Activated CD8-positive, alpha-beta T cell treated with anti-CD3 and anti-CD28 coated beads for 36 hours (primary cell): ENCODE data around the gene ITPR1. TPM values are rescaled to one million over a fixed set of nuclear protein-coding genes. Genes with fewer than 3 reads are reported as not detected.

Experiments
- ATAC-seq: fragments of 200-7000 bp; cut with Tn5 transposase; one replicate; pipeline ENCODE4 v1.10.0; 2021; ENCODE audit warnings: mild to moderate bottlenecking, moderate library complexity
- CTCF ChIA-PET: fragments of 350-600 bp; sonication (Branson Sonifier 250); formaldehyde crosslinking; loops from one replicate; lab custom pipeline; 2021; ENCODE audit warnings: antibody characterized with exemption; lab: Charles Lee
- POLR2A ChIA-PET: fragments of 350-600 bp; sonication (Branson Sonifier 250); formaldehyde crosslinking; loops from one replicate; lab custom pipeline; 2021; ENCODE audit warnings: antibody characterized with exemption; lab: Charles Lee
- DNase-seq: peaks from one replicate; pipeline ENCODE4 v3.0.0-alpha.2; 2020
- H3K27ac Mint-ChIP-seq: one replicate; pipeline ENCODE4 v1.8.0; 2021; ENCODE audit warnings: mild to moderate bottlenecking, mixed read lengths
- H3K27me3 Mint-ChIP-seq: one replicate; pipeline ENCODE4 v1.8.0; 2021; ENCODE audit warnings: mixed read lengths
- H3K36me3 Mint-ChIP-seq: one replicate; pipeline ENCODE4 v1.8.0; 2021; ENCODE audit warnings: low read depth, mixed read lengths
- H3K4me1 Mint-ChIP-seq: one replicate; pipeline ENCODE4 v1.8.0; 2021; ENCODE audit warnings: low read depth, mixed read lengths
- H3K4me3 Mint-ChIP-seq: one replicate; pipeline ENCODE4 v1.8.0; 2021; ENCODE audit warnings: mild to moderate bottlenecking, moderate library complexity, mixed read lengths
- H3K9me3 Mint-ChIP-seq: one replicate; pipeline ENCODE4 v1.8.0; 2021; ENCODE audit warnings: mixed read lengths
- CTCF ChIP-seq: fragments of 200-600 bp; IDR thresholded peaks from one replicate; pipeline ENCODE4 v1.8.0; 2022; ENCODE audit warnings: antibody characterized with exemption, mild to moderate bottlenecking
- intact Hi-C: fragments of 100-400 bp; cut with micrococcal nuclease; formaldehyde crosslinking; loops from one replicate; pipeline ENCODE4 v1.10.0; 2022
- total RNA-seq, 2 experiments: library from RNA; stranded (reverse); gene quantifications; one replicate each; pipeline ENCODE4 v1.2.3, GENCODE V29; 2021

The ITPR1 gene
- total RNA-seq, 2 experiments from 2014 or later = 93.9 to 98.2 TPM

DNA sequence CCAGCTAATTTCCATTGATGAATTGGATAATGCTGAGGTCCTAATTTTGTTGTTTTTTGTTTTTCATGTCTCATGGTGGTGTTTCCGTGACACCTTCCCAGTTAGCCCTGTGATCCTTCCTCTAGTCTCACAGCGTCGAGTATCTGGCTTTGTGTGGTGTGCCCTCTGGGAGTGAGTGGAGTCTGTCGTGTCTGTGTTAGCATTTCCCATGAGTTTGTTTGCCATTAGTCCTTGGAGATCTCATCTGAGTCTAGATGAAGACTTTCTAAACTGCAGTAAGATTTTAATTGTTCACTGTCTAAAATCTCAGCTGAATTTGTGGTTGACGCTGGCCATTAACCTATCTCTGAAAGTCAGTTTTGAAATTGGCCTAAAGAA is 224.2 kb downstream of the ITPR1 start:
- POLR2A ChIA-PET = interaction anchor here (0.6 to 1.2 kb wide), 3 partner anchors 12 to 267 kb away, joined by 3 read pairs; no protein-coding TSS in a partner anchor
- TF ChIP-seq CTCF = no peak
- DNase-seq (no peak), ATAC-seq (no peak)
- Mint-ChIP-seq H3K9me3 (no peaks in the 10 kb centered on the region), H3K27ac (peak overlapping the region; percentile 30), H3K27me3 (no peaks in the 10 kb centered on the region), H3K4me1 (peaks cover 15% of the 10 kb centered on the region), H3K36me3 (peaks cover 29% of the 10 kb centered on the region), H3K4me3 (no peak overlapping the region)
- intact Hi-C loops = no loop called here
- CTCF ChIA-PET = interaction anchor here (1.0 to 5.4 kb wide), 5 partner anchors 107 to 340 kb away, joined by 3 to 17 read pairs (median 5); no protein-coding TSS in a partner anchor

GRCh38 chr3:4718179-4718736 is 225.1 kb downstream of the ITPR1 start:
- intact Hi-C loops = no loop called here
- peaks cover 24% of the 10 kb centered on the region for H3K36me3 Mint-ChIP-seq
- no peak for TF ChIP-seq CTCF
- ChIA-PET POLR2A (interaction anchor here (0.6 kb wide), 1 partner anchor 267 kb away, joined by 3 read pairs; no protein-coding TSS in a partner anchor), CTCF (interaction anchor here (1.7 to 5.4 kb wide), 2 partner anchors 106 to 258 kb away, joined by 3 to 17 read pairs; no protein-coding TSS in a partner anchor)
- H3K9me3 Mint-ChIP-seq = no peaks in the 10 kb centered on the region
- H3K27me3 Mint-ChIP-seq = no peaks in the 10 kb centered on the region
- H3K4me3 Mint-ChIP-seq = no peak overlapping the region
- ATAC-seq (no peak), DNase-seq (no peak)
- no peak overlapping the region for H3K27ac Mint-ChIP-seq
- H3K4me1 Mint-ChIP-seq = peaks cover 22% of the 10 kb centered on the region

DNA sequence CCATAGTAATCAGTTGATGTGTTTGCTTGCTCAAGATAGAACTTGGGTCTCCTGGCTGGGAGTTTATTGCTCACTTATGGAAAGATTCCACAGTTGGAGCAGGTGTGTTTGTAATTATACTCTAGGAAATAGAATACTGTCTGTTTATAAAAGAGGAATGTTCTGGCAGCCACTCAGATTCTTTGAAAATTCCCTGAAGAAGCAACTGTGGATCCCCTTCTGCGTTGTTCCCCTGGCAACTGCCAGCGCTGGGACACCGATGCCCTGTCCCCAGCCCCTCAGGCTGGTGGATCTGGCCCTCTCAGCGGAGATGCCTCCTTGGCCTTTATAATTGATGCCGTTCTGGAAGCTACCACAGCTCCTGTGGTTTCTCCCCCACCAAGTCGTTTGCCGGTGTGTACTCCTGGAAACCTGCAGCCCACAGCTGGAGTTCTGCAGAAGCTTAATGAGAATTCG is 225.9 kb downstream of the ITPR1 start:
- peaks cover 23% of the 10 kb centered on the region for H3K36me3 Mint-ChIP-seq
- peaks cover 29% of the 10 kb centered on the region for H3K4me1 Mint-ChIP-seq
- no peak overlapping the region for H3K4me3 Mint-ChIP-seq
- H3K27ac Mint-ChIP-seq = no peak overlapping the region
- TF ChIP-seq CTCF = no peak
- no peaks in the 10 kb centered on the region for H3K9me3 Mint-ChIP-seq
- ChIA-PET CTCF (interaction anchor here (3.0 kb wide), 1 partner anchor 8 kb away, joined by 37 read pairs; no protein-coding TSS in a partner anchor), POLR2A (interaction anchor here (1.0 kb wide), 1 partner anchor 258 kb away, joined by 3 read pairs; no protein-coding TSS in a partner anchor)
- no peaks in the 10 kb centered on the region for H3K27me3 Mint-ChIP-seq
- ATAC-seq (no peak), DNase-seq (no peak)
- intact Hi-C loops = no loop called here

- no peaks in the 10 kb centered on the region for H3K9me3 Mint-ChIP-seq
- intact Hi-C loops = loop anchor here (2.0 to 5.0 kb wide), 2 partner anchors 187 to 256 kb away; no protein-coding TSS in a partner anchor
- POLR2A ChIA-PET = interaction anchor here (0.6 to 2.0 kb wide), 9 partner anchors 11 to 337 kb away, joined by 3 to 6 read pairs (median 4); partner anchors contain the start of gene BHLHE40
These were observed 227.3 kb downstream of the ITPR1 start for GRCh38 chr3:4720316-4721075.

More at GRCh38 chr3:4720316-4721075, 227.3 kb downstream of the ITPR1 start:
- peaks cover 30% of the 10 kb centered on the region for H3K4me1 Mint-ChIP-seq
- DNase-seq (peak; percentile 24), ATAC-seq (peak; percentile 56)
- no peak overlapping the region for H3K4me3 Mint-ChIP-seq
- peaks cover 21% of the 10 kb centered on the region for H3K36me3 Mint-ChIP-seq
- no peaks in the 10 kb centered on the region for H3K27me3 Mint-ChIP-seq
- CTCF ChIA-PET = interaction anchor here (0.6 to 3.0 kb wide), 25 partner anchors 9 to 401 kb away, joined by 3 to 37 read pairs (median 3); partner anchors contain the start of gene BHLHE40
- no peak for TF ChIP-seq CTCF
- H3K27ac Mint-ChIP-seq = no peak overlapping the region
